IPS-11a (cell line): ENCODE measurements around the gene CEP72.
"Not testable (repeated sequence)": the region's sequence is repeated elsewhere in the genome, so short reads cannot be mapped to it uniquely, and the experiment has no call there.

Experiments used
- H3K4me3 ChIP-seq: one replicate; pipeline ENCODE4 v1.5.1; 2013; ENCODE audit warnings: low read depth, low read length, control low read depth

CEP72 gene

DNA sequence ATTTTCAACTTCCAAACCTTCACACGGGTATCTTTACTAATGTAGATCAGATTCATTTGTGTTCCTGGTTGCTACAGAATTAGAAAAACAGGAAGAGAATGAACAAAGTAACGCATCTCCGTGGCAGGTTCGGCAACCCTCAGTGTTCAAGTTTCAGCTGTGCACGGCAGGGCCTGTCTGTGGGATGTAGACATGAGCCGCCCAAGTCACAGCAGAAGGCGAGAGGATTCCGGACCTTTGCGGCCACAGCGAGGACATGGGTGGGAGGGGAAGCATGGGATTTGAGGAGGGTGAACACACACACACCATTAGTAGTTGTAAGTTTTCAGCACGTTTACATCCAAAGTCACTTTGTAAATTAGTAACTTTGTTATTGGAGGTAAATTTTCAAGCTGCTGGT lies 31.7 kb upstream of the CEP72 start:
- no peak overlapping the region for H3K4me3 ChIP-seq

GRCh38 chr5:581266-581665 lies 30.9 kb upstream of the CEP72 start:
- H3K4me3 ChIP-seq: no peak overlapping the region

GRCh38 chr5:581941-582340 lies 30.2 kb upstream of the CEP72 start:
- H3K4me3 ChIP-seq: no peak overlapping the region

DNA sequence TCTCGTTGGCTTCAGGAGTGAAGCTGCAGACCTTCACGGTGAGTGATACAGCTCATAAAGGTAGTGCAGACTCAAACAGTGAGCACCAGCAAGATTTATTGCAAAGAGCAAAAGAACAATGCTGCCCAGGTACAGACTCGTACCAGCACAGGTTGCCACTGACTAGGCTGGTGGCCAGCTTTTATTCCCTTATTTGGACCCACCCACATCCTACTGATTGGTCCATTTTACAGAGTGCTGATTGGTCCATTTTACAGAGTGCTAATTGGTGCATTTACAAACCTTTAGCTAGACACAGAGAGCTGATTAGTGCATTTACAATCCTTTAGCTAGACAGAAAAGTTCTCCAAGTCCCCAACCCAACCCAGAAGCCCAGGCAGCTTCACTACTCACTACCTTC lies 29.7 kb upstream of the CEP72 start:
- not testable (repeated sequence) for H3K4me3 ChIP-seq

- no peak overlapping the region for H3K4me3 ChIP-seq
Measured at GRCh38 chr5:582936-583635, 29.1 kb upstream of the CEP72 start.

GRCh38 chr5:583645-584044 lies 28.5 kb upstream of the CEP72 start:
- no peak overlapping the region for H3K4me3 ChIP-seq

- no peak overlapping the region for H3K4me3 ChIP-seq
Measured at GRCh38 chr5:584216-584615, 27.9 kb upstream of the CEP72 start.

GRCh38 chr5:584846-585245 lies 27.3 kb upstream of the CEP72 start:
- H3K4me3 ChIP-seq: no peak overlapping the region

GRCh38 chr5:585556-585955 lies 26.6 kb upstream of the CEP72 start:
- no peak overlapping the region for H3K4me3 ChIP-seq

GRCh38 chr5:585962-586628 lies 26.0 kb upstream of the CEP72 start:
- H3K4me3 ChIP-seq: no peak overlapping the region

DNA sequence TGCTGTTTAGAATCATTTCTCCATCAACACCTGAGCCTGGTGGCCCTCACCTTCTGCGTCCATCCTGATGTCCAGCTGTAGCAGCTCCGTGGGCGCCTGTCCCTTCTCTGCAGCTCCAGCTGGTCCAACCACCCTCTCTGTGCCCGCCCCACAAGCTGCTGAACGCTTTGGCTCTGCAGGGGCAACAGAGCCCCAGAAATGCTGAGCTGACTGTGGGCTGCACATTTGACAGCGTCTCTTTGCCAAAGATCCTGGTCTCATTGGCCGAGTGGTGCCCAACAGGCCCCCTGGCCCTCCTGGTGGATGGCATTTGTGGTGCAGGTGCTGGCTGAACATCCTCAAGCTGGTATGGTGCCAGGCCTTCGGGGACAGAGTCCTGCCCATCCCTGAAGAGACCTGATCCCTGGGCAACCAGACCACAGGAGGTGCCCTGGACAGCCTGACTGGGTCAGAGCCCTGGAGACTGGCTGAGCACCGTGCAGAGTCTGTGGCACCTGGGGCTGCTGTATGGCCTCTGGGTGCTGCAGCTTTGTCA lies 25.3 kb upstream of the CEP72 start:
- H3K4me3 ChIP-seq: no peak overlapping the region

- no peak overlapping the region for H3K4me3 ChIP-seq
Measured at GRCh38 chr5:587403-587802, 24.7 kb upstream of the CEP72 start.

- no peak overlapping the region for H3K4me3 ChIP-seq
Measured at GRCh38 chr5:588406-588995, 23.6 kb upstream of the CEP72 start.

DNA sequence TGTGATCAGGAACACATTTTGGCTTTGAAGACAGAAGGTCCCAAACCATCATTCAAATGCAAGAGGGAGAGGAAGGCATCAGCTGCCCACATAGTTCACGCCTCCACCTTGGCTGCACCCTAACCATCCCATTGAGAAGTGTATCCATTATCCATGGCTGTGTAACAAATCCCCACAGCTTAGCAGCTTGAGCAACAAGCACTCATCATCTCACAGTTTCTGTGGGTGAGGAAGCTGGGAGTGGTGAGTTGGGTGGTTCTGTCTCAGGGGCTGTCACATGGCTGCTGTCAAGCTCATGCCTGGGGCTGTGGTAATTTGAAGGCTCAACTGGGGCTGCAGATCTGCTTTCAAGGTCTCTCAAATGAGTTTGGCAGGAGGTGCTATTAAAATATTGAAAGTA lies 23.0 kb upstream of the CEP72 start:
- no peak overlapping the region for H3K4me3 ChIP-seq

DNA sequence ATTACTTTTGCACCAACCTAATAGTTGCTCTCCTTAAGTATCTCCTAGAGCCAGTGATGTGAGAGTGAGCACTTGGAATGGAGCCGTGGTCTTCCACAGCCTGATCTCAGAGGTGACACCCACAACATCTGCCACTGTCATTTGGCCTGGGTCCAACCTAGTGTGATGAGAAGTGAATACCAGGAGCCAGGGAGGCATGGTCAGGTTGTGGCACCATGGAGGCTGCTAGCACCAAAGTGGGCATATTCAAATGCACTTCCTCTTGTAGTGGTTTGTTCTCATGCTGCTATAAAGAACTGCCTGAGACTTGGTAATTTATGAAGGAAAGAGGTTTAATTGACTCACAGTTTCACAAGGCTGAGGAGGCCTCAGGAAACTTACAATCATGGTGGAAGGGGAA lies 22.6 kb upstream of the CEP72 start:
- no peak overlapping the region for H3K4me3 ChIP-seq

DNA sequence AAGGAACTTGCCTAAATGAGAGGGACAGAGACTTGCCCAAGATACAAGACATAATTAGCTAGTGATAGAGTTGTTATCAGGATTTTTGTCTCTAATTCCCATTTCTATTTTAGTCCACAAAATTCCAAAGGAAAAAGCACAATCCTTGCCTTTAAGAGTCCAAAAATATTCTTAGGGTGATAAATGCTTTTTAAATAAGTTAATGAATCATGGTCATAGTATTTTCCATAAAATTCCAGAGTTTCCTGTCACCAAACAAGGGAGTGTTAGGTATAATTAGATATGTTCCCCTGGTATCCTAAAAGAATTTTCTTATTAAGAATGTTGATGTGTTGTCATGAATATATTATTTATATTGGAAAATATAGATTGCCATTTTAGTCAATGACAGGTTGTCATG lies 21.8 kb upstream of the CEP72 start:
- H3K4me3 ChIP-seq: no peak overlapping the region

- H3K4me3 ChIP-seq: no peak overlapping the region
Measured at GRCh38 chr5:591746-592145, 20.4 kb upstream of the CEP72 start.

DNA sequence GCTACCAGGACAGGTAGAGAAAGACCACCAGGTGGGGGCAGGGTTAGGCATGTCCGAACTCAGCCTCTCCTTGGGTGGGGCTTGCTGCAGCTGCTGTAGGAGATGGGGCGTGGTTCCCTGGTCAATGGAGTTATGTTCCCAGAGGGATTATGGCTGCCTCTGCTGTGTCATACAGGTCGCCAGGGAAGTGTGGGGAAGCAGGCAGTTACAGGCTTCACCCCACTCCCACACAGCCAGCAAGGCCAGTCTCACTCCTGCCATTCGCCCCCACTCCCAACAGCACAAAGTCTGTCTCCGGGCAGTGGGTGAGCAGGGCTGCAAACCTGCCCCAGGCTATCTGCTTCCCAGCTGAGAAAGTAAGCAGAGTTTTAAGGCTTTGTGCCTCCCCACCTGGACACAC lies 20.0 kb upstream of the CEP72 start:
- no peak overlapping the region for H3K4me3 ChIP-seq

DNA sequence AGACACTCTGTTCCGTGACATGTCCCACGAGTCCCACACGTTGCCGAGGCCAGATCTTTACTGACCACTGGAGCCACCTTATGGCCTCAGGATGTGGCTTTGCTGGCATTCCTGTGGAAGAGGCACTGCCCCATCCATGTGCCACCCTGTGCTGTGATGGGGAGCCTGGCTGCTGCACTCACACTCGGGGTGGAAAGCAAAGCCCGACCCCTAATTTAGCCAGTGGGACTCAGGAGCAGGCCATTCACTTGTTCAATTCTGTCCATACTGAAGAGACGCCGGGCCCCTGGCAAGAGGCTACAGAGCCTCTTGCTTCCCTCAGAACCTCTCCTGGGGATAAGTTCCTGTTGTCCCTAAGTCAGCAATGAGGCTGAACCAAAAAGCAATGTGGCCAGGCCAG lies 18.6 kb upstream of the CEP72 start:
- H3K4me3 ChIP-seq: no peak overlapping the region

DNA sequence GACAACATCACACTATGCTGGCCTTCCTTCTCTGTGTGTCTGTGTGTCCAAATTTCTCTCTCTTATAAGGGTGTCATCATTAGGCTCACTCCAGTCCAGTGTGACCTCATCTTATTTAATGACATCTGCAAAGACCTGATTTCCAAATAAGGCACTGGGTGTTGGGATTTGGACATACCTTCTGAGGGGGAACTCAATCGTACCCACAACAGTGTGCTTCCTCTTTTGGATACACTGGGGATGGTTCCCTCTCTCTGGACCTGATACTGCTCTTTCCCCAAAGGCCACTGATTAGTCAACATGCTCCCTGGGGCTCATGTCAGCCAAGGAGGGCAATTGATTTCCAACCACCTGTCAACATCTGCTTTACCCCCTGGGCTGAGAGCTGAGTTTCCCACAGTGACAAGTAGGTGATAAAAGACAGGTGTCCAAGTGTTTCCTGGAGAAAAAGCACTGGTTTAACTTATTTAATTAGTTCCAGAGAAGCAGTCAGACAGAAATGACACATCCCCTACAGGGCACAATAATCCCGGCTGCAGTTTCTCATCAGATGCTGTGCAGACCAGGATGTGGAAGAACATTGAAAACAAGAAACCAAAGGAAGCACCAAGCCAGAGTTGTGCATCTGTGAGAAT lies 17.8 kb upstream of the CEP72 start:
- no peak overlapping the region for H3K4me3 ChIP-seq

GRCh38 chr5:595285-595875 lies 16.8 kb upstream of the CEP72 start:
- no peak overlapping the region for H3K4me3 ChIP-seq
